Gastrocnemius medialis (tissue), 4 donors: ENCODE measurements around the gene HIVEP2. TPM values are rescaled to one million over a fixed set of nuclear protein-coding genes. Genes with fewer than 3 reads are reported as not detected.

Experiments used
- ATAC-seq, 2 donors: fragments of 150-250 bp; one replicate each; pipeline ENCODE4 v1.9.1; 2016
- DNase-seq, 2 donors: peaks; one replicate each; pipeline ENCODE4 v3.0.0-alpha.2; 2019
- H3K27ac ChIP-seq, 4 donors: fragments of 200-600 bp; sonication (generic); 1 replicate in 1 of 4; 2 replicates in 3 of 4; pipeline ENCODE4 v1.5.1; 2016 to 2018; ENCODE audit warnings: mild to moderate bottlenecking in 2 of 4, moderate library complexity in 1 of 4
- H3K27me3 ChIP-seq, 3 donors: fragments of 200-600 bp; sonication (generic) in 2 of 3; 1 replicate in 1 of 3; 2 replicates in 2 of 3; pipeline versions ENCODE4 v1.5.1 to v1.6.0; 2016 to 2019; ENCODE audit warnings: mild to moderate bottlenecking in 1 of 3, moderate library complexity in 1 of 3
- H3K36me3 ChIP-seq, 2 donors: fragments of 200-600 bp; sonication (generic) in 1 of 2; one replicate each; pipeline ENCODE4 v1.5.1; 2017 to 2018
- H3K4me1 ChIP-seq, 2 donors: fragments of 200-600 bp; sonication (generic) in 1 of 2; one replicate each; pipeline ENCODE4 v1.5.1; 2016 to 2017; ENCODE audit warnings: mild to moderate bottlenecking in 2 of 2
- H3K4me3 ChIP-seq, 4 donors: fragments of 200-600 bp; sonication (generic) in 3 of 4; 1 replicate in 1 of 4; 2 replicates in 3 of 4; pipeline ENCODE4 v1.5.1; 2016 to 2019; ENCODE audit warnings: mild to moderate bottlenecking in 2 of 4
- H3K9me3 ChIP-seq, 3 donors: fragments of 200-600 bp; sonication (generic) in 2 of 3; 1 replicate in 1 of 3; 2 replicates in 2 of 3; pipeline ENCODE4 v1.5.1; 2016 to 2019
- POLR2A ChIP-seq, 2 donors: fragments of 450-650 bp; IDR thresholded peaks; one replicate each; pipeline ENCODE4 v1.6.1; 2017; ENCODE audit warnings: antibody characterized with exemption in 2 of 2, mild to moderate bottlenecking in 2 of 2, moderate library complexity in 2 of 2
- in situ Hi-C, 4 donors: fragments of 200-750 bp; cut with MboI; loops; one replicate each; pipeline versions ENCODE4 v1.15.0 to v1.8.0; 2017; ENCODE audit warnings: low sequenced_read_pairs in 4 of 4
- intact Hi-C: fragments of 100-400 bp; cut with DNase I; formaldehyde crosslinking; loops from one replicate; pipeline ENCODE4 v1.15.1; 2023; ENCODE audit warnings: low total_unique reads
- total RNA-seq, 4 donors: library from RNA; depleted of rRNA; stranded (reverse); fragments of >200 nt; gene quantifications; one replicate each; pipeline versions ENCODE4 v1.1.0 to v1.2.3, GENCODE V29; 2016
- TF ChIP-seq, protein P1 (sequence below), 5 experiments: fragments of 450-650 bp in 3 of 5; fragments of 200-600 bp in 2 of 5; sonication (generic) in 2 of 5; IDR thresholded peaks in 4 of 5; conservative IDR thresholded peaks in 1 of 5; 1 replicate in 4 of 5; 2 replicates in 1 of 5; pipeline ENCODE4 v1.5.1; 2016 to 2019; ENCODE audit warnings: antibody characterized with exemption in 5 of 5, mild to moderate bottlenecking in 3 of 5, moderate library complexity in 3 of 5

Gene HIVEP2
- total RNA-seq, 4 donors from 2014 or later = 15.9 to 29.4 (median 25.3) TPM

- TF ChIP-seq POLR2A (IDR thresholded peaks at IDR 0.05) = no peak
- TF ChIP-seq, protein P1, sequence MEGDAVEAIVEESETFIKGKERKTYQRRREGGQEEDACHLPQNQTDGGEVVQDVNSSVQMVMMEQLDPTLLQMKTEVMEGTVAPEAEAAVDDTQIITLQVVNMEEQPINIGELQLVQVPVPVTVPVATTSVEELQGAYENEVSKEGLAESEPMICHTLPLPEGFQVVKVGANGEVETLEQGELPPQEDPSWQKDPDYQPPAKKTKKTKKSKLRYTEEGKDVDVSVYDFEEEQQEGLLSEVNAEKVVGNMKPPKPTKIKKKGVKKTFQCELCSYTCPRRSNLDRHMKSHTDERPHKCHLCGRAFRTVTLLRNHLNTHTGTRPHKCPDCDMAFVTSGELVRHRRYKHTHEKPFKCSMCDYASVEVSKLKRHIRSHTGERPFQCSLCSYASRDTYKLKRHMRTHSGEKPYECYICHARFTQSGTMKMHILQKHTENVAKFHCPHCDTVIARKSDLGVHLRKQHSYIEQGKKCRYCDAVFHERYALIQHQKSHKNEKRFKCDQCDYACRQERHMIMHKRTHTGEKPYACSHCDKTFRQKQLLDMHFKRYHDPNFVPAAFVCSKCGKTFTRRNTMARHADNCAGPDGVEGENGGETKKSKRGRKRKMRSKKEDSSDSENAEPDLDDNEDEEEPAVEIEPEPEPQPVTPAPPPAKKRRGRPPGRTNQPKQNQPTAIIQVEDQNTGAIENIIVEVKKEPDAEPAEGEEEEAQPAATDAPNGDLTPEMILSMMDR (IDR thresholded peaks at IDR 0.05 in 4 of 5, conservative IDR thresholded peaks at IDR 0.05 in 1 of 5) = no peak
- intact Hi-C loops (loop anchor here (1.0 kb wide), 2 partner anchors 39 to 100 kb away; no protein-coding TSS in a partner anchor), in situ Hi-C loops (loop anchor here in 2 of 4 donors (10.0 to 25.0 kb wide), 2 partner anchors 91 to 98 kb away; partner anchors contain the start of gene HIVEP2 (in 2 of the 2))
- peak overlapping the region; percentile 44 to 50 (median 48) for H3K4me3 ChIP-seq
- DNase-seq (no peak), ATAC-seq (peak; percentile 56 to 59)
- no peaks in the 10 kb centered on the region for H3K9me3 ChIP-seq
- H3K36me3 ChIP-seq = no peaks in the 10 kb centered on the region
- peak overlapping the region; percentile 85 to 93 (median 91) for H3K27ac ChIP-seq
- H3K27me3 ChIP-seq = no peaks in the 10 kb centered on the region
- H3K4me1 ChIP-seq = peaks cover 80 to 90% of the 10 kb centered on the region in 2 donors
These were observed 98.5 kb downstream of the HIVEP2 start for GRCh38 chr6:142846459-142846831.

- Histone ChIP-seq H3K4me1 (peaks cover 75 to 85% of the 10 kb centered on the region in 2 donors), H3K9me3 (no peaks in the 10 kb centered on the region), H3K27me3 (no peaks in the 10 kb centered on the region), H3K27ac (peak overlapping the region; percentile 85 to 93 (median 91)), H3K36me3 (no peaks in the 10 kb centered on the region), H3K4me3 (peak overlapping the region; percentile 44 to 50 (median 48))
- in situ Hi-C loops = loop anchor here in 2 of 4 donors (10.0 to 25.0 kb wide), 2 partner anchors 91 to 99 kb away; partner anchors contain the start of gene HIVEP2 (in 2 of the 2)
- intact Hi-C loops = loop anchor here (1.0 to 2.0 kb wide), 3 partner anchors 21 to 100 kb away; no protein-coding TSS in a partner anchor
- TF ChIP-seq, protein P1 (IDR thresholded peaks at IDR 0.05 in 4 of 5, conservative IDR thresholded peaks at IDR 0.05 in 1 of 5) = peak in 3 of 5 experiments; percentile 12 to 27 (median 17)
- TF ChIP-seq POLR2A (IDR thresholded peaks at IDR 0.05) = peak; percentile 55 to 74
- ATAC-seq (peak; percentile 73 to 77), DNase-seq (peak; percentile 88)
These were observed 99.1 kb downstream of the HIVEP2 start for GRCh38 chr6:142845624-142846458.

DNA sequence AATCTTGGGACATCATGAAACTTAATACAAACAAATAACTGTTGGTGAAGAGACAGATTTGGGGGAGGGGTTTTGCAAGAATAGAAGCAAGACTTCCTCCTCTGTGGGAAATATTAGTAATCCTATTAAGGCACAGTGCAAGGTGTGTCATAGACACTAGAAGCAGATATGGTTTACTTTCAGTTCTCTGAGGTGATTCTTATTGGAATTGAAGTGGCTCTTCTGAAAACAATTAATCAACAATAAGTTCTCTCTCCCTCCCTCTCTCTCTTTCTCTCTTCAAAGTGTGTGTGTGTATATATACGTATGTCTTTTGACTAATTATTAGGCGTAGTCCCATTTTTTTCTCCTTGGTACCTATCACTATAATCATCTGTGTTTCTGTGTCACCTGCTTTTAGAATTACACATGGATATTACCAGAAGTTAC lies 99.8 kb downstream of the HIVEP2 start:
- H3K27ac ChIP-seq = peak overlapping the region; percentile 85 to 93 (median 91)
- no peaks in the 10 kb centered on the region for H3K27me3 ChIP-seq
- peaks cover 68 to 78% of the 10 kb centered on the region in 2 donors for H3K4me1 ChIP-seq
- H3K4me3 ChIP-seq = peak overlapping the region; percentile 44 to 50 (median 48)
- H3K36me3 ChIP-seq = no peaks in the 10 kb centered on the region
- in situ Hi-C loops = loop anchor here in 2 of 4 donors (10.0 to 25.0 kb wide), 2 partner anchors 92 to 100 kb away; partner anchors contain the start of gene HIVEP2 (in 2 of the 2)
- no peak for ATAC-seq
- TF ChIP-seq POLR2A (IDR thresholded peaks at IDR 0.05) = no peak
- TF ChIP-seq, protein P1 (IDR thresholded peaks at IDR 0.05 in 4 of 5, conservative IDR thresholded peaks at IDR 0.05 in 1 of 5) = no peak
- intact Hi-C loops = loop anchor here (2.0 kb wide), 1 partner anchor 20 kb away; no protein-coding TSS in a partner anchor
- no peaks in the 10 kb centered on the region for H3K9me3 ChIP-seq
- DNase-seq = no peak

- no peaks in the 10 kb centered on the region for H3K9me3 ChIP-seq
- no peak overlapping the region for H3K4me3 ChIP-seq
- in situ Hi-C loops = loop anchor here in 2 of 4 donors (10.0 to 25.0 kb wide), 2 partner anchors 93 to 101 kb away; partner anchors contain the start of gene HIVEP2 (in 2 of the 2)
- no peaks in the 10 kb centered on the region for H3K36me3 ChIP-seq
- intact Hi-C loops = loop anchor here (2.0 kb wide), 1 partner anchor 19 kb away; no protein-coding TSS in a partner anchor
- peak overlapping the region; percentile 85 to 93 (median 91) for H3K27ac ChIP-seq
- TF ChIP-seq, protein P1 (IDR thresholded peaks at IDR 0.05 in 4 of 5, conservative IDR thresholded peaks at IDR 0.05 in 1 of 5) = no peak
- no peak for TF ChIP-seq POLR2A (IDR thresholded peaks at IDR 0.05)
- peaks cover 72 to 77% of the 10 kb centered on the region in 2 donors for H3K4me1 ChIP-seq
- ATAC-seq (no peak), DNase-seq (no peak)
- H3K27me3 ChIP-seq = no peaks in the 10 kb centered on the region
These were observed 100.8 kb downstream of the HIVEP2 start for GRCh38 chr6:142844065-142844755.
